ENCODE data around the gene AGTPBP1.

- no peak for TF ChIP-seq CTCF (IDR thresholded peaks at IDR 0.05)
- TF ChIP-seq POLR2A (IDR thresholded peaks at IDR 0.05): no peak
Observed at GRCh38 chr9:85559526-85559925, 182.2 kb downstream of the AGTPBP1 start.
